ENCODE data around the gene ANKRD34B.

- TF ChIP-seq CTCF (IDR thresholded peaks at IDR 0.05; ENCODE audit: insufficient read depth, low read depth, low read length) (no peak), EZH2 (IDR thresholded peaks at IDR 0.05; ENCODE audit: insufficient read depth, low read length) (no peak)
These were observed 39.6 kb upstream of the ANKRD34B start for GRCh38 chr5:80609692-80610091.
